ENCODE data around the gene RHOU. TPM values are rescaled to one million over a fixed set of nuclear protein-coding genes. Genes with fewer than 3 reads are reported as not detected.

Gene RHOU
- total RNA-seq, 3 donors from 2014 or later: 30.7 to 45.1 (median 39.3) TPM

DNA sequence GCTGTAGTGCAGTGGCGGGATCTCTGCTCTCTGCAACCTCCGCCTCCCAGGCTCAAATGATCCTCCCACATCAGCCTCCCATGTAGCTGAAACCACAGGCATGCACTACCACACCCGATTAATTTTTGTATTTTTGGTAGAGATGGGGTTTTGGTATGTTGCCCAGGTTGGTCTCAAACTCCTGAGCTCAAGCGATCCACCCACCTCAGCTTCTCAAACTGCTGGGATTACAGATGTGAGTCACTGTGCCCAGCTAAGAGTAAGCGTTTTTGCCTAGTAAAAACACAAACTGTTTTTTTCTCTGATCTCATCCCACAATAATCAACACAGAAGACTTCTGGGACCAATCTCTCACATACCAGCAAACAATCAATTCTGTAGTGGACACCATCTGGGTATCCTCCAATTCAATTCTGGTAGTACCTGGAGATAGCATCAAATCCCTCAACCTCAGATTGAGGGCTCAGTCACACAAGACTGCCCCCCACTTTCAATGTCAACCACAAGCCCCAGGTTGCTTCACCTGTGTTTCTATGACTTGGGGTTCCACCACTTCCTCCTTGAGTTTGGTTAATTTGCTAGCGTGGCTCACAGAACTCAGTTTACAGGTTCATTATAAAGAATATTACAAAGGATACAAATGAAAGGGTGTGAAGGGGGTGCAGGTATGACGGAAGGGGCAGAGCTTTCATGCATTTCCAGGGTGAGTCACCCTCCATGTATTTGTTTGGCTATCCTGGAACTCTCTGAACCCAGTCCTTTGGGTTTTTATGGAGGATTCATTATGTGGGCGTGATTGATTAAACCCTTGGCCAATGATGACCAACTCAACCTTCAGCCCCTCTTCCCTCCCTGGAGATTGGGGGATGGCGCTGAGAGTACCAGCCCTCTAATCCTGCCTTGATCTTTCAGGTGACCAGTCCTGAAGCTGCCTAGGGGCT lies 40.0 kb upstream of the RHOU start:
- Histone ChIP-seq H3K4me1 (ENCODE audit: low read depth) (no peaks in the 10 kb centered on the region), H3K36me3 (ENCODE audit: low read depth) (no peaks in the 10 kb centered on the region), H3K4me3 (no peak overlapping the region), H3K9me3 (no peaks in the 10 kb centered on the region)
- DNase-seq (no peak), ATAC-seq (no peak)
- TF ChIP-seq, protein P1, sequence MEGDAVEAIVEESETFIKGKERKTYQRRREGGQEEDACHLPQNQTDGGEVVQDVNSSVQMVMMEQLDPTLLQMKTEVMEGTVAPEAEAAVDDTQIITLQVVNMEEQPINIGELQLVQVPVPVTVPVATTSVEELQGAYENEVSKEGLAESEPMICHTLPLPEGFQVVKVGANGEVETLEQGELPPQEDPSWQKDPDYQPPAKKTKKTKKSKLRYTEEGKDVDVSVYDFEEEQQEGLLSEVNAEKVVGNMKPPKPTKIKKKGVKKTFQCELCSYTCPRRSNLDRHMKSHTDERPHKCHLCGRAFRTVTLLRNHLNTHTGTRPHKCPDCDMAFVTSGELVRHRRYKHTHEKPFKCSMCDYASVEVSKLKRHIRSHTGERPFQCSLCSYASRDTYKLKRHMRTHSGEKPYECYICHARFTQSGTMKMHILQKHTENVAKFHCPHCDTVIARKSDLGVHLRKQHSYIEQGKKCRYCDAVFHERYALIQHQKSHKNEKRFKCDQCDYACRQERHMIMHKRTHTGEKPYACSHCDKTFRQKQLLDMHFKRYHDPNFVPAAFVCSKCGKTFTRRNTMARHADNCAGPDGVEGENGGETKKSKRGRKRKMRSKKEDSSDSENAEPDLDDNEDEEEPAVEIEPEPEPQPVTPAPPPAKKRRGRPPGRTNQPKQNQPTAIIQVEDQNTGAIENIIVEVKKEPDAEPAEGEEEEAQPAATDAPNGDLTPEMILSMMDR (IDR thresholded peaks at IDR 0.05): no peak
- intact Hi-C loops (cut with DNase I, micrococcal nuclease): no loop called here

DNA sequence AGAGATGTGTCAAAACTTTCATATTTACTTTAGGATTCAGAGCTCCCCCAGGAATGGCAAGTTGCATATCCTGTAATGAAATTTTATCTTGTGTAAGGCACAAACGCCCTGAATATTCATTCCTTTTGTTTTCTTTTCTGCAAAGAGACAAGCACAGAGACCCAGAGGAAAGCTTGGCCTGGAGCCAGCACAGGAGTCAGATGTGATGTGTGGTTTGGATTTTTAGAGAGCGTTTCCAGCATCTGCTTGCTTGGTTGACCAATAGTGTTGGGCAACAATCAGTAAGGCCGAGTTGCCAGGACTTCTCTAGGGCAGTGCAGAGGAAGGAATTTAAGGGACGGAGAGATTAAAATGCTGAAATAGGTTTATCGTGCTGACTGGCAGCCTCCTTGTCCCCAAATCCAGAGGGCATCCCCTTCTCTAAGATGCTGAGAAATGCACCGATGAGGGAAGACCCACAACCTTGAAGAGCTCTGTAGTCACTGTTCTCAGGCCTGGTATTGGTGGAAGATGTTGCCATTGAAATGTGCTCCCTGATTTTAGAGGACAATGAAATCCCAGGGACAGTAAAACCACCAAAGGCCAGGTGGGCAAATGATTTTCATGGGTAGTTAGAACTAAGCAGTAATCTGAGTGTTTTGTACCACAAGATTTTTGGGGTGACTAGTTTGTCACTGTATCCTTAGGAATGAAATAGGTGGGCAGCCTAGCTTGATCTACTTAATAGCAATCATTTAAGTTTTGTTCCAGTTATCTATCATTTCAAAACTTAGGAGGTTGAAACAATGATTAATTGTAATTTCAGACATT lies 37.9 kb upstream of the RHOU start:
- TF ChIP-seq, protein P1 (IDR thresholded peaks at IDR 0.05): no peak
- intact Hi-C loops (cut with DNase I, micrococcal nuclease): no loop called here
- Histone ChIP-seq H3K36me3 (ENCODE audit: low read depth) (no peaks in the 10 kb centered on the region), H3K4me3 (no peak overlapping the region), H3K4me1 (ENCODE audit: low read depth) (no peaks in the 10 kb centered on the region), H3K9me3 (peaks cover 4% of the 10 kb centered on the region)
- peak; percentile 10 for ATAC-seq
- DNase-seq: peak in 2 of 3 donors; percentile 31 to 54

DNA sequence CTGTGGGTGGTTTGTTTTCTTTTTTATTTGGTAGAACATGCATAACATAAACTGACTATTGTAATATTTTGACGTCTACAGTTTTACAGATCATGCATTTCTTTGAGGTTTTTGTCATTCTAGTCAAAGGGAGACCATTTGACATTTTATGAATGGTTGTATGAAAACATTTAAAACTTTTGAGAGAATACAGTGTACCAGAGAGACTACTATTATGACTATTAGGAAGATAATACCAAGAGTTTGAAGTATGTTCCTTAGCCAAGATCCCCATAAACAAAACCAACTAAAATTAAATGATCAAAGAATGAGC lies 37.3 kb upstream of the RHOU start:
- Histone ChIP-seq H3K4me1 (ENCODE audit: low read depth) (no peaks in the 10 kb centered on the region), H3K9me3 (peaks cover 4% of the 10 kb centered on the region), H3K4me3 (no peak overlapping the region), H3K36me3 (ENCODE audit: low read depth) (no peaks in the 10 kb centered on the region)
- DNase-seq: no peak
- TF ChIP-seq, protein P1 (IDR thresholded peaks at IDR 0.05): no peak
- no peak for ATAC-seq
- intact Hi-C loops (cut with DNase I, micrococcal nuclease): no loop called here

DNA sequence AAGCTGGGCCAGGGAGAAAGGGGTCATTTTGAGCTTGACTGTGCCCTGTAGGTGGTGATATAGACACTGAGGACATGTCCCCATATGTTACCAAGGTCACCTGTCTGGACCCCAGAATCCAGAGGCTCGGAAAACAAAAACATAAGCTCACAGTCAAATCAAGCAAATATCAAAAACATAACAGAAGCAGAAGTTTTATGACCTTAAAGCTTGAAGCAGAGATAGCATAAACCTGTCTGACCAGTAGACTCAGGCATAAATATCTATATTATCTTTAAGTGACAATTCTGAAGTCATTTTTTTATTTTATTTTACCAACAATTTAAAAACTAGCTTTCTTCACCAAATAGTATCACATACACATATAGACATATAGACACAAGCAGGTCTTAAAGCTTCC lies 32.8 kb upstream of the RHOU start:
- Histone ChIP-seq H3K4me1 (ENCODE audit: low read depth) (no peaks in the 10 kb centered on the region), H3K4me3 (no peak overlapping the region), H3K36me3 (ENCODE audit: low read depth) (no peaks in the 10 kb centered on the region), H3K9me3 (peaks cover 4% of the 10 kb centered on the region)
- TF ChIP-seq, protein P1 (IDR thresholded peaks at IDR 0.05): no peak
- ATAC-seq (no peak), DNase-seq (no peak)
- intact Hi-C loops (cut with DNase I, micrococcal nuclease): no loop called here

DNA sequence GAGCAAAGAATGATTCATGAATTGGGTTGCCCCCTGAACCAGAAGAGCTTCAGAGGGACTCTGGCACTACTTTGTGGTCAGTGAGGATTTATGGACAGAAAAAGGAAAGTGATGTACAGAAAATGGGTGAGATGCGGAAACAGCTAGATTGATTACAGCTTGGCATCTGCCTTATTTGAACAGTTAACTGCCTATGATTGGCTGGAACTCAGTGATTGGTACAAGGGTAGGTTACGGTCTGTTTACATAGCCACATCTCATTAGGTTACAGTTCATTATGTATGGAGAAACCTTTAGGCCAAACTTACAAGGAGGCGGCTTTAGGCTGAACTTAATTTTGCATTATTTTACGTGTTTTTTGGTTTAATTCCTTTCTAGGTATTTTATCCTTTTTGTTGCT lies 29.0 kb upstream of the RHOU start:
- TF ChIP-seq, protein P1 (IDR thresholded peaks at IDR 0.05): no peak
- intact Hi-C loops (cut with DNase I, micrococcal nuclease): no loop called here
- DNase-seq (no peak), ATAC-seq (peak; percentile 79)
- H3K4me3 ChIP-seq: no peak overlapping the region
- no peaks in the 10 kb centered on the region for H3K36me3 ChIP-seq (ENCODE audit: low read depth)
- H3K9me3 ChIP-seq: peaks cover 4% of the 10 kb centered on the region
- no peaks in the 10 kb centered on the region for H3K4me1 ChIP-seq (ENCODE audit: low read depth)
